ENCODE data around the gene RPL18.
"Not testable (repeated sequence)": the region's sequence is repeated elsewhere in the genome, so short reads cannot be mapped to it uniquely, and the experiment has no call there.

- not testable (repeated sequence) for TF ChIP-seq CTCF (IDR thresholded peaks at IDR 0.05; ENCODE audit: insufficient read depth, low read length); GABPA (IDR thresholded peaks at IDR 0.05; ENCODE audit: low read depth); POLR2AphosphoS5 (IDR thresholded peaks at IDR 0.05; ENCODE audit: low read depth); REST (IDR thresholded peaks at IDR 0.05; ENCODE audit: insufficient replicate concordance, low read depth)
Measured at GRCh38 chr19:48577908-48578307, 41.1 kb downstream of the RPL18 start.
